Prostate gland (tissue), 2 donors: ENCODE data around the gene STAG1. TPM values are rescaled to one million over a fixed set of nuclear protein-coding genes. Genes with fewer than 3 reads are reported as not detected.

Experiments
- DNase-seq: peaks from one replicate; pipeline ENCODE4 v3.0.0-alpha.2; 2019; ENCODE audit warnings: low spot score
- H3K27ac ChIP-seq, 2 donors: fragments of 200-600 bp; sonication (generic); 2 replicates each; pipeline ENCODE4 v1.5.1; 2017 to 2019
- H3K27me3 ChIP-seq: fragments of 200-600 bp; sonication (generic); replicated peaks from 2 replicates; pipeline ENCODE4 v1.5.1; 2019; ENCODE audit not compliant: insufficient read depth
- H3K36me3 ChIP-seq, 2 donors: fragments of 200-600 bp; sonication (generic); 1 replicate in 1 of 2; 2 replicates in 1 of 2; pipeline versions ENCODE4 v1.5.1 to v1.8.1; 2017 to 2019
- H3K4me1 ChIP-seq: fragments of 200-600 bp; sonication (generic); replicated peaks from 2 replicates; pipeline ENCODE4 v1.5.1; 2019
- H3K4me3 ChIP-seq, 2 donors: fragments of 200-600 bp; sonication (generic); 2 replicates each; pipeline ENCODE4 v1.5.1; 2017 to 2019
- H3K9me3 ChIP-seq: fragments of 200-600 bp; sonication (generic); 2 replicates; pipeline ENCODE4 v1.5.1; 2017
- CTCF ChIP-seq, 4 experiments: fragments of 200-600 bp in 2 of 4; fragments of 450-650 bp in 2 of 4; sonication (generic) in 2 of 4; IDR thresholded peaks; 1 replicate in 3 of 4; 2 replicates in 1 of 4; pipeline ENCODE4 v1.5.1; 2016 to 2019; ENCODE audit warnings: antibody characterized with exemption in 4 of 4, mild to moderate bottlenecking in 2 of 4, moderate library complexity in 2 of 4
- POLR2A ChIP-seq: fragments of 450-650 bp; IDR thresholded peaks from one replicate; pipeline ENCODE4 v1.6.1; 2016; ENCODE audit warnings: antibody characterized with exemption, mild to moderate bottlenecking
- POLR2AphosphoS5 ChIP-seq: sonication (generic); formaldehyde crosslinking; IDR thresholded peaks from one replicate; pipeline ENCODE4 v1.6.1; 2017; ENCODE audit warnings: antibody characterized with exemption
- WGBS: methylation state at CpG from one replicate; pipeline ENCODE4 v1.1.5; 2018; 5-methylcytosine and 5-hydroxymethylcytosine counted together
- intact Hi-C: fragments of 100-400 bp; cut with DNase I; formaldehyde crosslinking; loops from one replicate; pipeline ENCODE4 v1.14.2; 2022
- total RNA-seq, 2 donors: library from RNA; depleted of rRNA; stranded (reverse); fragments of >200 nt; gene quantifications; one replicate each; pipeline ENCODE4 v1.1.0, GENCODE V29; 2016

Gene STAG1
- total RNA-seq, 2 donors from 2014 or later = 21.9 to 34.1 TPM

GRCh38 chr3:136734382-136735070 lies 17.7 kb downstream of the STAG1 start:
- no peak overlapping the region for H3K27ac ChIP-seq
- intact Hi-C loops = no loop called here
- no peak overlapping the region for H3K4me3 ChIP-seq
- 62% methylated on average over 3 of the region's 3 CpGs for WGBS
- H3K36me3 ChIP-seq = no peaks in the 10 kb centered on the region
- DNase-seq = no peak
- H3K9me3 ChIP-seq = no peaks in the 10 kb centered on the region
- TF ChIP-seq POLR2A (no peak), POLR2AphosphoS5 (no peak), CTCF (IDR thresholded peaks at IDR 0.05) (no peak)
- no peaks in the 10 kb centered on the region for H3K4me1 ChIP-seq
- no peaks in the 10 kb centered on the region for H3K27me3 ChIP-seq

GRCh38 chr3:136733317-136733833 lies 18.8 kb downstream of the STAG1 start:
- intact Hi-C loops = no loop called here
- H3K9me3 ChIP-seq = no peaks in the 10 kb centered on the region
- 93% methylated on average over 5 of the region's 5 CpGs for WGBS
- no peak overlapping the region for H3K27ac ChIP-seq
- no peaks in the 10 kb centered on the region for H3K27me3 ChIP-seq
- DNase-seq = no peak
- no peaks in the 10 kb centered on the region for H3K36me3 ChIP-seq
- no peak overlapping the region for H3K4me3 ChIP-seq
- H3K4me1 ChIP-seq = no peaks in the 10 kb centered on the region
- TF ChIP-seq POLR2A (no peak), POLR2AphosphoS5 (no peak), CTCF (IDR thresholded peaks at IDR 0.05) (no peak)

GRCh38 chr3:136731274-136731884 lies 20.8 kb downstream of the STAG1 start:
- intact Hi-C loops = no loop called here
- no peak for DNase-seq
- H3K36me3 ChIP-seq = no peaks in the 10 kb centered on the region
- H3K9me3 ChIP-seq = no peaks in the 10 kb centered on the region
- WGBS = 56% methylated on average over 4 of the region's 4 CpGs
- no peaks in the 10 kb centered on the region for H3K4me1 ChIP-seq
- no peaks in the 10 kb centered on the region for H3K27me3 ChIP-seq
- TF ChIP-seq POLR2A = no peak
- TF ChIP-seq POLR2AphosphoS5 = no peak
- no peak for TF ChIP-seq CTCF (IDR thresholded peaks at IDR 0.05)
- no peak overlapping the region for H3K4me3 ChIP-seq
- H3K27ac ChIP-seq = no peak overlapping the region

GRCh38 chr3:136730595-136731273 lies 21.4 kb downstream of the STAG1 start:
- no peak for TF ChIP-seq POLR2AphosphoS5
- Histone ChIP-seq H3K9me3 (no peaks in the 10 kb centered on the region), H3K27ac (no peak overlapping the region), H3K36me3 (no peaks in the 10 kb centered on the region), H3K4me3 (no peak overlapping the region), H3K4me1 (no peaks in the 10 kb centered on the region), H3K27me3 (no peaks in the 10 kb centered on the region)
- intact Hi-C loops = no loop called here
- DNase-seq = no peak

GRCh38 chr3:136728918-136729317 lies 23.3 kb downstream of the STAG1 start:
- Histone ChIP-seq H3K4me3 (no peak overlapping the region), H3K27me3 (no peaks in the 10 kb centered on the region), H3K9me3 (no peaks in the 10 kb centered on the region), H3K36me3 (no peaks in the 10 kb centered on the region), H3K4me1 (peaks cover 3% of the 10 kb centered on the region), H3K27ac (no peak overlapping the region)
- intact Hi-C loops = no loop called here
- no peak for DNase-seq
- TF ChIP-seq CTCF (IDR thresholded peaks at IDR 0.05) (no peak), POLR2A (no peak), POLR2AphosphoS5 (no peak)
- WGBS = 41% methylated on average over 6 of the region's 6 CpGs
